GM06990 (cell line): Measurements from ENCODE around the gene CTRB2.

Experiments used
- DNase-seq: peaks from one replicate; pipeline ENCODE4 v3.0.0-alpha.2; 2011; ENCODE audit not compliant: insufficient read length; ENCODE audit errors: extremely low read depth
- H3K27me3 ChIP-seq: replicated peaks from 2 replicates; pipeline ENCODE4 v1.6.0; 2011; ENCODE audit warnings: low read length; ENCODE audit not compliant: control insufficient read depth, insufficient read depth
- H3K36me3 ChIP-seq: 2 replicates; pipeline ENCODE4 v1.5.1; 2011; ENCODE audit warnings: low read length; ENCODE audit not compliant: control insufficient read depth, insufficient read depth
- H3K4me3 ChIP-seq: replicated peaks from 2 replicates; pipeline ENCODE4 v1.5.1; 2011; ENCODE audit warnings: low read depth, mild to moderate bottlenecking, control low read depth, low read length
- CTCF ChIP-seq: IDR thresholded peaks from 2 replicates; pipeline ENCODE4 v1.5.1; 2011; ENCODE audit warnings: low read length, control low read depth, mild to moderate bottlenecking, inconsistent platforms; ENCODE audit not compliant: insufficient read depth, poor library complexity, severe bottlenecking

CTRB2 gene

GRCh38 chr16:75206749-75207451, at the start of gene CTRB2:
Gene CTRB2, minus strand, starts transcription at chr16:75207161. Its CDS starts 20 bp downstream, at chr16:75207141.
- Histone ChIP-seq H3K4me3 (no peak within 1 kb of the TSS), H3K27me3 (no peaks in the 10 kb centered on the region), H3K36me3 (no peaks in the 10 kb centered on the region)
- no peak for TF ChIP-seq CTCF
- no peak for DNase-seq

GRCh38 chr16:75256059-75256571, 49.2 kb upstream of the CTRB2 start:
- no peak for DNase-seq
- no peak for TF ChIP-seq CTCF
- H3K4me3 ChIP-seq: no peak overlapping the region

GRCh38 chr16:75254359-75254837, 47.4 kb upstream of the CTRB2 start:
- Histone ChIP-seq H3K27me3 (no peaks in the 10 kb centered on the region), H3K36me3 (no peaks in the 10 kb centered on the region), H3K4me3 (no peak overlapping the region)
- no peak for TF ChIP-seq CTCF
- no peak for DNase-seq

More at GRCh38 chr16:75256059-75256571, 49.2 kb upstream of the CTRB2 start:
- no peaks in the 10 kb centered on the region for H3K36me3 ChIP-seq
- no peaks in the 10 kb centered on the region for H3K27me3 ChIP-seq

GRCh38 chr16:75252946-75253911, 46.3 kb upstream of the CTRB2 start:
- no peak for TF ChIP-seq CTCF
- no peaks in the 10 kb centered on the region for H3K27me3 ChIP-seq
- DNase-seq: no peak
- no peaks in the 10 kb centered on the region for H3K36me3 ChIP-seq
- no peak overlapping the region for H3K4me3 ChIP-seq

GRCh38 chr16:75252049-75252864, 45.3 kb upstream of the CTRB2 start:
- H3K36me3 ChIP-seq: no peaks in the 10 kb centered on the region; the same call in 1 of the 2 replicates
- no peak for DNase-seq
- peak overlapping the region; percentile 37; the same call in 1 of the 2 replicates for H3K4me3 ChIP-seq
- H3K27me3 ChIP-seq: no peaks in the 10 kb centered on the region
- TF ChIP-seq CTCF: no peak
